Chondrocyte (in vitro differentiated cells): ENCODE results near the gene KTN1. TPM values are rescaled to one million over a fixed set of nuclear protein-coding genes. Genes with fewer than 3 reads are reported as not detected.

Source experiments
- DNase-seq: peaks from one replicate; pipeline ENCODE4 v3.0.0; 2021; ENCODE audit warnings: mixed read lengths, low spot score
- H3K27ac Mint-ChIP-seq: one replicate; pipeline ENCODE4 v1.8.0; 2021; ENCODE audit warnings: mild to moderate bottlenecking, moderate library complexity, mixed read lengths; ENCODE audit not compliant: unreplicated experiment
- H3K27me3 Mint-ChIP-seq: 2 replicates; pipeline ENCODE4 v1.8.0; 2021; ENCODE audit warnings: low read depth, mixed read lengths
- H3K36me3 Mint-ChIP-seq: 2 replicates; pipeline ENCODE4 v1.8.0; 2021; ENCODE audit warnings: low read depth, mixed read lengths
- H3K4me1 Mint-ChIP-seq: 2 replicates; pipeline ENCODE4 v1.8.0; 2021; ENCODE audit warnings: low read depth, mild to moderate bottlenecking, mixed read lengths
- H3K4me3 Mint-ChIP-seq: one replicate; pipeline ENCODE4 v1.8.0; 2021; ENCODE audit warnings: mild to moderate bottlenecking, moderate library complexity, mixed read lengths; ENCODE audit not compliant: unreplicated experiment
- H3K9me3 Mint-ChIP-seq: 2 replicates; pipeline ENCODE4 v1.8.0; 2021; ENCODE audit warnings: low read depth, mixed read lengths
- total RNA-seq: library from RNA; stranded (reverse); gene quantifications from 3 replicates; pipeline ENCODE4 v1.2.1, GENCODE V29; 2021
- TF ChIP-seq, protein P1 (sequence below): fragments of 200-600 bp; sonication (generic); IDR thresholded peaks from 2 replicates; pipeline ENCODE4 v1.5.0; 2021; ENCODE audit warnings: antibody characterized with exemption, mild to moderate bottlenecking, moderate library complexity

Gene KTN1
- total RNA-seq, 1 donor from 2014 or later = 137 TPM

DNA sequence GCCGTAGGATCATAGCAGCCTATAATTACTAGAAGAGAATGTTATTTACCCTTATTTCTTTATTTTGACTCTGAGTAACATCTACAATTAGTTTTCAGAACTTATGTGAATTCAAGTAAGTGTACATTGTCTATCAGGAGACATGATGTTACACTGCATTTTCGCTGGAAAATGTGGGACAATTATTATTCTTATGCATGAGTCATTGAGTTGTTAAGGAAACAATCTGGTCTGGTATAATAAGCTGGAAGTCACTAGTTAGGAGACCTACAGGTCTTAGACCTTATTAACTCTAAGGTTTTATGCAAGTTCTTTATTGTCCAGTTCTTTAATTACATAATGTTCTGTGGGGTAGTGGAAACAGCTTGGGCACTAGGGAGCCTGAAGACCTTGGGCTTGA, 5.8 kb downstream of the KTN1 start:
- DNase-seq = no peak
- Mint-ChIP-seq H3K36me3 (no peaks in the 10 kb centered on the region), H3K27ac (peak overlapping the region; percentile 85), H3K4me3 (no peak overlapping the region), H3K27me3 (no peaks in the 10 kb centered on the region), H3K4me1 (peaks cover 53% of the 10 kb centered on the region), H3K9me3 (no peaks in the 10 kb centered on the region)
- TF ChIP-seq, protein P1, sequence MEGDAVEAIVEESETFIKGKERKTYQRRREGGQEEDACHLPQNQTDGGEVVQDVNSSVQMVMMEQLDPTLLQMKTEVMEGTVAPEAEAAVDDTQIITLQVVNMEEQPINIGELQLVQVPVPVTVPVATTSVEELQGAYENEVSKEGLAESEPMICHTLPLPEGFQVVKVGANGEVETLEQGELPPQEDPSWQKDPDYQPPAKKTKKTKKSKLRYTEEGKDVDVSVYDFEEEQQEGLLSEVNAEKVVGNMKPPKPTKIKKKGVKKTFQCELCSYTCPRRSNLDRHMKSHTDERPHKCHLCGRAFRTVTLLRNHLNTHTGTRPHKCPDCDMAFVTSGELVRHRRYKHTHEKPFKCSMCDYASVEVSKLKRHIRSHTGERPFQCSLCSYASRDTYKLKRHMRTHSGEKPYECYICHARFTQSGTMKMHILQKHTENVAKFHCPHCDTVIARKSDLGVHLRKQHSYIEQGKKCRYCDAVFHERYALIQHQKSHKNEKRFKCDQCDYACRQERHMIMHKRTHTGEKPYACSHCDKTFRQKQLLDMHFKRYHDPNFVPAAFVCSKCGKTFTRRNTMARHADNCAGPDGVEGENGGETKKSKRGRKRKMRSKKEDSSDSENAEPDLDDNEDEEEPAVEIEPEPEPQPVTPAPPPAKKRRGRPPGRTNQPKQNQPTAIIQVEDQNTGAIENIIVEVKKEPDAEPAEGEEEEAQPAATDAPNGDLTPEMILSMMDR = no peak

DNA sequence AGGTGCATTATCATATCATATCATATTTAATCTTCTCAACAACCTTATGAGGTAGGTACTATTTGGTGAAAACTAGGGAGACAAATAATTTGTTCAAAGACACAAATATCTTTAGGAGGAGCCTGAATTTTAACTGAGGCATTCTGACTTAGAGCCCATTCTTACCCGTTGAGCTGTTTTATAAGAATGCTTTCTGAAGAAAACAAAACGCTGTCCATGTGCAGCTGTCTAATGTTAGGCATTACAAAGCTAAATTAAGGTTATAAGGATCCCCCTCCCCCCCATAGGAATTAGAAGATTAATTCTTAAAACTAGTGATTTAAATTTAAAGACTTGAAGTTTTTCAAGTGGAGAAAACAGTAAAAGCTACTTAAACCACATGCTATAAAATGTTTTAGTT, 6.4 kb downstream of the KTN1 start:
- TF ChIP-seq, protein P1 = no peak
- no peaks in the 10 kb centered on the region for H3K27me3 Mint-ChIP-seq
- no peak overlapping the region for H3K4me3 Mint-ChIP-seq
- no peaks in the 10 kb centered on the region for H3K9me3 Mint-ChIP-seq
- H3K27ac Mint-ChIP-seq = peak overlapping the region; percentile 85
- H3K4me1 Mint-ChIP-seq = peaks cover 49% of the 10 kb centered on the region
- no peak for DNase-seq
- H3K36me3 Mint-ChIP-seq = no peaks in the 10 kb centered on the region

DNA sequence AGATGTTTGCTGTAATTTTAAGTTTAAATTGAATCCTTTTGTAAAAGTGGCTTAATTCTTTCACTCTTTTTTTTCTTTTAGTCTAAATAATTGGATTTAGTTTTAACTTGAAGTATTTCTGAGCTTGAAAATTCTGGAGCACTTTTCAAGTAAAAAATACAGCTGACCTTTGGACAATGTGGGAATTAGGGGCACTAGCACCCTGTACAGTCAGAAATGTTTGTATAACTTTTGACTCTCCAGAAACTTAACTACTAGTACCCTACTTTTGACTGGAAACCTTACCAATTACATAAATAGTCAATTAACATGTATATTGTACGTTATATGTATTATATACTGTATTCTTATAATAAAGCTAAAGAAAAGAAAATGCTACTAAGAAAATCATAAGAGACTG, 7.8 kb downstream of the KTN1 start:
- H3K4me1 Mint-ChIP-seq = peaks cover 56% of the 10 kb centered on the region
- peak overlapping the region; percentile 1 for H3K27ac Mint-ChIP-seq
- no peaks in the 10 kb centered on the region for H3K9me3 Mint-ChIP-seq
- no peaks in the 10 kb centered on the region for H3K27me3 Mint-ChIP-seq
- DNase-seq = no peak
- no peaks in the 10 kb centered on the region for H3K36me3 Mint-ChIP-seq
- H3K4me3 Mint-ChIP-seq = no peak overlapping the region
- TF ChIP-seq, protein P1 = no peak

DNA sequence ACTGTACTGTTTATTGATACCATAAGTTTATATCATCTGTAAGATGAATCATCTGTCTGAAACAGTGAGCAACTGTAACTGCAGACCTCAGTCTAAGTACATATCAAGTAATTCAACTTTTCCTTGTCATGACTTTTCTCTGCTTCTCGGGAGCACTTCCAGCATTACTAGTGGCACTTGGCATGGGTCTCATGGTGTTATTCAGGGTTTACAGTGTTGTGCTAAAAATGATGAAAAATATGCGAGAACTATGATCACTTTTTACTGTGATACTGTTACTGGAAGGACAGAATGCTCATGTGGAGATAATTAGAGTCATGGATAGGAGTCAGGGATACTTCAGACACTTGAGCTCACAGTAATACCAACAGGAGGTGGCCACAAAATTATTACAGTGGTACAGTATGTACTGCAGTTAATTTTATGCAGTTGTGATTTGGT, 8.3 kb downstream of the KTN1 start:
- no peak overlapping the region for H3K4me3 Mint-ChIP-seq
- no peaks in the 10 kb centered on the region for H3K9me3 Mint-ChIP-seq
- H3K36me3 Mint-ChIP-seq = no peaks in the 10 kb centered on the region
- H3K27me3 Mint-ChIP-seq = no peaks in the 10 kb centered on the region
- peaks cover 60% of the 10 kb centered on the region for H3K4me1 Mint-ChIP-seq
- TF ChIP-seq, protein P1 = no peak
- peak overlapping the region; percentile 79 for H3K27ac Mint-ChIP-seq
- no peak for DNase-seq

DNA sequence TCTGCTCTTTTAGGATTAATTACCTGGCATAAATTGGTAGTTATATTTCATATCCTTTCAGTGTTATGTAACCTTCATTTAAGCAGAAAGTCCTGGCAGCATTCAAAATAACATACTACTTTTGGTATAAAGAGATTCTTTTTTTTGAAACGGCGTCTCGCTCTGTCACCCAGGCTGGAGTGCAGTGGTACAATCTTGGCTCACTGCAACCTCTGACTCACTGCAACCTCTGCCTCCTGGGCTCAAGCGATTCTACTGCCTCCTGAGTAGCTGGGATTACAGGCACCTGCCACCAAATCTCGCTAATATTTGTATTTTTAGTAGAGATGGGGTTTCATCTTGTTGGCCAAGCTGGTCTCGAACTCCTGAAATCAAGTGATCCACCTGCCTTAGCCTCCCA, 9.2 kb downstream of the KTN1 start:
- TF ChIP-seq, protein P1 = no peak
- no peak for DNase-seq
- no peaks in the 10 kb centered on the region for H3K9me3 Mint-ChIP-seq
- no peak overlapping the region for H3K4me3 Mint-ChIP-seq
- no peaks in the 10 kb centered on the region for H3K36me3 Mint-ChIP-seq
- H3K4me1 Mint-ChIP-seq = peaks cover 69% of the 10 kb centered on the region
- H3K27ac Mint-ChIP-seq = peak overlapping the region; percentile 53
- no peaks in the 10 kb centered on the region for H3K27me3 Mint-ChIP-seq
